NCI-H345 treated with DMSO at 0.1 percent for 48 hours (cell line): ENCODE data around the gene HDHD2.

Experiments used
- DNase-seq: peaks from one replicate; lab custom pipeline; 2025; ENCODE audit not compliant: unreplicated experiment; lab: John Stamatoyannopoulos, UW

The HDHD2 gene

DNA sequence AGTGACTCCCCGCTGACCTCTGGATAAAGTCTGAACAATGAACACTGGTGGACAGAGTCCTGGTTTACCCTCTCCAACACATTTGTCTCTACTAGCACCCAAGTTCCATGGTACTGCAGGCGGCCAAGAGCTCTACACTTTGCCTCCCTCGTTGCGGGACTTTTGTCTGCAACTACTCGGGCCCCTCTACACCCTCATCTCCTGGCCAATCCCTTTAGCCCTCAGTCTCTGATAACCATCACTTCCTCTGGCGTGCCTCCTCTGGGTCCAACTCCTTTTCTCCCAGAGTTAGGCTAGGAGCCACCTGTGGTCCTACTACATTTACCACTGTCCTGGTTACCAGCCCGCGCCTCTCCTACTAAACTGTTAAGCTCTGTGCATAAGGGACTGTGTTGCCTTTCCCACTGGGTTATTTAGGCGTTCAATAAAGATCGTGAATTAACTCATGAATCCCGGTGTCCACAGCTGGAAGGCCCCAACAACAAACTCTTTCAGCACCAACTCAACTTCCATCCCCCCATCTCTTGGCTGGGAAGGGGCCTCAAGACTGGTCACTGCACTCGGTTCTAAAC, 757 bp downstream of the HDHD2 start:
- DNase-seq = no peak

DNA sequence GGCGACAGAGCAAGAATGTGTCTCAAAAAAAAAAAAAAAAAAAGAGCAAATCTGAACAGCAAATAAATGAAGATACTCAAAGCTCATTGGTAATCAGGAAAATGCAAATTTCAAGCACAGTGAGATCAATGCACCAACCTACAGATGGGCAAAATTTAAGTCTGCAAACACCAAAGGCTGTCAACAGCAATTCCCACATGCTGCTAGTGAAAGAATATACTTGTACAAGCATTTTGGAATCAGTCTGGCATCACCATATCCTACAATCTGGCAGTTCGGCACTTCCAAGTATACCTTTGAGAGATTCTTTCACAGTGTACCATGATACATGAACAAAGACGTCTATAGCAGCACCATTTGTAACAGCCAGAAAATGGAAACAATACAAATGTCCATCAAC, 4.1 kb downstream of the HDHD2 start:
- no peak for DNase-seq

DNA sequence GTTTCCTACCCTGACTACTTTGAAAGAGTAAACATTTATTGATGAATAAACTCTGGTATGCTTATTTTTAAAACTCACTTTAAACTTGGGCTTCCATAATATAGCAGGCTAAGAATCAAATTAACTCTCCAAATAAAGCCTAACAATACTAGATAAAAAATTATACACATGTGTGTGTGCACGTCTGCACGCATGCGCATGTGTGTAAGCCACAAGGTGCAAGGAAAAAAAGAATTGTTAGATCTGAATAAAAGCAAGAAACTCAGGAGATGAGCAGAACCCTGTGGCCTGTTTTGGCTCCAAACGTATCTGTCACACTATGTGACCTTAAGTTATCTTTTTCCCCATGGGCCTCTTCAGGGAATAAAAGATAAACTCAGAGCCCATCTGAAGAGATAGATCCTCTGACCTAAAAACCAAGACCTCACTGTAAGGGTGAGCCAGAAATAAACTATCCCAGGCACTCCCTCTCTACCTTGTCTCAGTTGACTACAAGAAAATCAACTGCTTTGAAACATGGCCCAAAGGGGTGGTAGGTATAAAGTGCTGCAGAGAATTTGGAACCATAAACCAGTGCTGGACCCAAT, 6.3 kb downstream of the HDHD2 start:
- DNase-seq = no peak

DNA sequence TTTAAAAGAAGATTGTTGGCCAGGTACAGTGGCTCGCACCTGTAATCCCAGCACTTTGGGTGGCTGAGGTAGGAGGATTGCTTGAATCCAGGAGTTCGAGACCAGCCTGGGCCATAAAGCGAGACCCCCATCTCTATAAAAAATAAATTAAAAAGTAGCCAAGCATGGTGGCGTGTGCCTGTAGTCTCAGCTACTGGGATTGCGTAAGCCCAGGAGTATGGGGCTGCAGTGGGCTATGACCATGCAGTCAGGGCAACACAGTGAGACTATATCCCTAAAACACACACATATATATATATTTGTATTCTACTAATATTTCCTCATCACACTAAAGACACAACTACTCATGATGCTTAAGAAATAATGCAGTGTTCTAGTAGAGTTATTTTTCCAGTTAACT, 7.1 kb downstream of the HDHD2 start:
- no peak for DNase-seq

DNA sequence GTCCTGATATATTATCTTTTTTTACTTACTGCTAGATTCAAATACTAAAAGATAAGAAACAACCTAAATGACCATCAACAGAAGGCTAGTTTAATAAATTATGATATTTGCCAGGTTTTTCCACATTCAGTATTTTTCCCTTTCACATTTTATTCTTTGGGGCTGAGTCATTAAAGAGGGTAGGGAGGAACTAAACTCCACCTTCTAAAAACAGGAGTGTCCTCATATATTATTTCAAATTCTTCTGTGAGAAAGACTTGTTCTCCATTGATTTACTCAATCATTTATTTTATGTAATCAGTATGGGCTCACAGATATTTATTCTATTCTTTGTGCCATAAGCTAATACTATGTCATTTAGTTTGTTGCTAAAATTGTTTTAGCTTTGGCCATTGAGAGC, 9.0 kb downstream of the HDHD2 start:
- DNase-seq = no peak

DNA sequence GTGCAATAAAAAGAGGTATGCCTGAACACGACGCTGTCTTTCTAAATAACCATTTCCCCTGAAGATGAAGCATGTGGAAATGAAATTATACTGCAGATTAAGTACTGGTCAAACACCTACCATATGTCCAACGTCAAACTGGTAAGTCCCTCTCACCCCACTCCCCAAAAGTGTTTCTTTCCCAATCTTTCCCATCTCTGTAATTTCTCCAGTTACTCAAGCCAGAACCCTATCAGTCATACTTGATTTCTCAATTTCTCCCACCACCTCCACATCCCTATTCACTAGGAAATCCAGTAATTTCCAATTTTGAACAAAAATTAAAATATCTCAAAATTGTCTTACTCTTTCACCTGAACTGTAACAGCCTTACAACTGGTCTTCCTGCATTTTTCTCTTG, 29.2 kb downstream of the HDHD2 start:
- DNase-seq = no peak

DNA sequence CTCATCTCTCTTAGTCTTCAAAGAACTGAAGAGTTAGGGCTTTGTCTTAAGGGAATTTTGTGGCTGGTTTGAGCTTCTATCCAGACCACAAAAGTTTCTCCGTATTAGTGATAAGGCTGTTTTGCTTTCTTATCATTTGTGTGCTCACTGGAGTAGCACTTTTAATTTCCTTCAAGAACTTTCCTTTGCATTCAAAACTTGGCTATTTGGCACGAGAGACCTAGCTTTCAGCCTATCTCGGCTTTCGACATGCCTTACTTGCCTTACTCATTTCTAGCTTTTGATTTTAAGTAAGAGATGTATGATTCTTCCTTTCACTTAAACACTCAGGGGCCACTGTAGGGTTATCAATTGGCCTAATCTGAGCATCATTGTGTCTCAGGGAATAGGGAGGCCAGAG, 29.9 kb downstream of the HDHD2 start:
- no peak for DNase-seq

DNA sequence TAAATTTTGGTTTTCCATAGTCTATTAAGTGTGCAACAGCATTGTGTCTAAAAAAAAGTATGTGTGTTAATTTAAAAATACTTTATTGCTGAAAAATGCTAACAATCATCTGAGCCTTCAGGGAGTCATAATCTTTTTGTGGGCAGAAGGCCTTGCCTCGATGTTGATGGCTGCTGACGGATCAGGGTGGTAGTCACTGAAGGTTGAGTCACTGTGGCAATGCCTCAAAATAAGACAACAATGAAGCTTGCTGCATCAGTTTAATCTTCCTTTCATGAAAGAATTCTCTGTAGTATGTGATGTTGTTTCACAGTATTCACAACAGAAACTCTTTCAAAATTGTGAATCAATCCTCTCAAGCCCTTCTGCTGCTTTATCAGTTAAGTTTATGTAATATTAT, 31.3 kb downstream of the HDHD2 start:
- DNase-seq = no peak

DNA sequence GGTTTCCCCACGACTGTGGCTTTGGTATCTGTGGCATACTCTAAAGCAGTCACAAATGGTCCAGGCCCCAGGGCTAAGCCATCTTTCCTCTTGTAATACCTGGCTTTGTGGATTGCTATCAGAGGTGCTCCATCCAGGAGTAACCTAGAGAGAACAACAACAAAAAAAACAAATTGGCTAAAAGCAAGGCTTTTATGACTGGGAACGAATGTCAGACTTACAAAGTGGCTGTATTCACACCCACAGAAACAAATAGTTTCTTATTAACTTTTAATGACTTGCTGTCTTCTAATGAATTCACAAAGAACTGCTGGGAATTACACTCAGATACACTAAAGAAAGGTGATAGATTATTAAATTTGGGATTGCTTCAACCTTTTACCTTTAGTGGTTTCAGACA, 35.1 kb downstream of the HDHD2 start:
- DNase-seq = no peak

DNA sequence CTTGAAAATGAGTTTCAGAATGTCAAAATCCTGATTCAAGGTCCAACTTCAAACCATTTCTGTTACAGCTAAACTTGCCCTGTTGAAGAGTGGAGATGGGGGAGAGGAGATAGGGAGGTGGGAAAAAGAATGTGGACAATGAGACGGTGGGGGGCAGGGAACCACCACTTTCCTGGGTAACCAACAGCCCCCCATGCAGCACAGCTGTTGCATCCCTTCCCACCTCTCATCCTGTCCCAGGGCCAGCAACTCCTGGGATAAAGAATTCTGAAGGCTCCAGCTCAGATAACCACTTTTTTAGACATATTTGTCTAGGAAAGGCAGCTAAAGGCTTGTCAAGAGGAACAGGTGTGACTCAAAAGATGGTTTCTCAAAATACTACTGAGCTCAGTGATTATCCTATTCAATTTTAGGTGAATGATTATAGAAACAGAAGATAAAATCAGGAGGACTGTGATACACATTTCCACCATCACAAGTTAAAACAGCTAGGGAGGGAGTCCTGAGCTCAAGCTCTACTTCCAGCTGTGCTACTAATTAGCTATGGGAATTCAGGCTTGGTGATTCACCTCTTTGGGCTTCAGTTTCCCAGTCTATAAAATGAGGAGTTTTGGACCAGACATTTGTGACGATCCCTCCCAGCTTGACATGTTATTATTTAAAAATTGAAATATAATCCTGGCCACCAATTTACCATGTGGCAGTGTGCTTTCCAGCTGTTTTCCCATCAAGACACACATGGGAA, 36.3 kb downstream of the HDHD2 start:
- DNase-seq = no peak

DNA sequence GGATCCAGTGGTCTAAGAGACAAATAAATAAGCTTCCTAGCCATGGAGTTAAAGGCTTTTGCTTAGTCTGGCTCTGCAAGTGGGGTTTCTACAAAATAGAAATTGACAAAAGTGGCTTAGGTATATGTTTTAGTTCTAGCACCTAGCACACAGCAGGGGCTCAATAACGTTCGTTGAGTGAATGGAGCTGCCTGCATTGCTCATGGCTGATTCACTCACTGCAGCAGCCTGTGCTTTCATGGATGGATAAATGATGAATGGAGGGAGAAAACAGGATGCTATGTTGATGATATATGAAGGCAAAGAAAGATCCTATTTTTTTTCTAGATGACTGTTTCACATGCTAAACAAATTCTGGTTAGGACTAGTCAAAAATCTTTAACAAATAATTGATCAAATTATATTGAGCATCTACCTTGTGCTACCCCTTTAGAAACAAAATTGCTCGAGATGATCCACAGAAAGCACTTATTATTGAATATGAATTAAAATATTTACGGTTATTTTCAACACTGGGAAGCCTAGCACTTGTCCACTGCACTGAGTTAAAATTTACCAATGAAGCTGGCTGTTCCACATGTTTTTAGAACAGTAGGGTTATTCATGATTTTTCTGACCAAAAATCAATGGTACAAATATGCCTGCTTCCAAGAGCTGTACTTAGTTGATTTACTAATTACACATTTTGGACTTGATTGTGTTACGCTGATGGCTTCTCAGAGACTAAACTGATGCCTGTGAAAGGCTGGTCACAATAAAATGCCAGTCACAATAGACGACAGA, 39.6 kb downstream of the HDHD2 start:
- DNase-seq = no peak

DNA sequence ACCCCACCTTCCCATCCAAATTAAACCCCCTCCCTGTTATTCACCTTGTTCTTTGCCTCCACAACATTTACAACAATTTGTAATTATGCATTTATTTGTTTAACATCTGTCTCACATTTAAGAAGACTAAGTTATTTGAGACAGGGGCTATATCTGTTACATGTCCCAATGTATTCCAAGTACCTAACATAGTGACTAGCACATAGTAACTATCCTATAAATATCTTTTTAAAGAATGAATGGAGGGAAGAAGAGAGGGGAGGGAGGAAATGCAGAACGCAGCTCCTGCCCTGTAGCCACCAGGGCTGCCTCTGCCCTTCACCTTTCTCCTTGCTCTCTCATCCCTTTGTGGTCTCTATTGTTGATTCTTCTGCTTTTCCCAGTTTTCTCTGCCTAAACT, 40.6 kb downstream of the HDHD2 start:
- no peak for DNase-seq

DNA sequence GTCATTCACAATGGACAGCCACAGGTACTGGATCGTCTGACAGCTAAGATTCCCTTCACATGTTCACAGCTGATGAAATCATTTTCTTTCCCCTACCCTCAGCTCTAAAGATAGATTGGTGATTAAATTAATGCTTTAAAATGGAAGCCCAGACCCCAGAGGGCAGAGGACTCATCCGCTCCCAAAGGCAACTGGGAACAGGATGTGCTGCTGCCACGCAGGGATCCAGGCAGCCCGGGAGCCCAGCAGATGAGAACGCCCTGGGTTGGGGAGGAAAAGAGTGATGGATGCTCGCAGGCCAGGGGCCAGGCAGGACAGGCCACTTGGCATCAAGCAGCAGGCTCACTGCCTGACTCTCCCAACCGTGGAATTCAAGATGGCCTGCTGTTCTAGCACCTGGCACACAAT, 41.3 kb downstream of the HDHD2 start:
- DNase-seq = no peak

DNA sequence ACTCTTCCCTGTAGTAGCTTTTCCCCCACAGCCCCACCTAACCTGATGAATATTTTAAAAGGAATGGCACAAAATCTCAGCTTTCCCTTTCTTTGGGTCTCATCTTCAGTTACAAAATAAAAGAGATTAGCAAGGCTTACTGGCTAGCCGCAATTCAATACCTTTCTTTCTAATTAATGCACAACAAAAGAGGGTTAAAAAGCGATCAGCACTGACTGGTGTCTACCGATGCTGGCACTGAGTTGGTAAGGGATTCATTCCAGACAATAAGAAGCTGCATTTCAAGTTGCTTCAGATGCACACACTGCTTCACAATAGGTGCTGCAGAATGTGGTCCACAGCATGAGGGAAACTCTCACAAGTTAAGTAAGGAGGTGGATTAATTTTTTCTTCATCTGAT, 41.9 kb downstream of the HDHD2 start:
- no peak for DNase-seq

DNA sequence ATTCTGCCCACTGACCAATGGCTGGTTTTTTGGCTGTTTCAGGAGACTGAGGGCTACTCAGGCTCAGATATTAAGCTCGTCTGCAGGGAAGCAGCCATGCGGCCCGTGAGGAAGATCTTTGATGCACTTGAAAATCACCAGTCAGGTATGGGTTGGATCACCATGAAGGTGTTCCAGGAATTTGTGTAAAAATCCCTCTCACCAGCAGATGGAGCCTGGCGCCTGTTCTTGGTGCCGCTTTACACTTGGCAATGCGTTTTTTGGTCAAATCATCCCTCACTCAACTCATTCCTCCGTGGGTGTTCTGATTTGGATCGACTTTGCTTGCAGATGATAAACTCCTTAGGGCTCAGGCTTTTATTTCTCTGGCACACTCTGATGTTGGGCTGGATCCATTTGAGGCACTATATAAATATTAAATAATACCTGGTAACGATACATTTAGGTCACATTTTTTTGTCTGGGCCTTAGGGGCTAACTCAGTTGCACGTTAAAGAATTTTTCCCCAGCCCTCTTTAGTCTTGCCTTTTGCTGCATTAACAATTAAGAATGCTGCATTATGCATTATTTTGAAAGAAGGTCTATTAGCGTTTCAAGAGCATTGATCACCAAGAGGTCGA, 50.0 kb downstream of the HDHD2 start:
- peak; percentile 37 for DNase-seq

DNA sequence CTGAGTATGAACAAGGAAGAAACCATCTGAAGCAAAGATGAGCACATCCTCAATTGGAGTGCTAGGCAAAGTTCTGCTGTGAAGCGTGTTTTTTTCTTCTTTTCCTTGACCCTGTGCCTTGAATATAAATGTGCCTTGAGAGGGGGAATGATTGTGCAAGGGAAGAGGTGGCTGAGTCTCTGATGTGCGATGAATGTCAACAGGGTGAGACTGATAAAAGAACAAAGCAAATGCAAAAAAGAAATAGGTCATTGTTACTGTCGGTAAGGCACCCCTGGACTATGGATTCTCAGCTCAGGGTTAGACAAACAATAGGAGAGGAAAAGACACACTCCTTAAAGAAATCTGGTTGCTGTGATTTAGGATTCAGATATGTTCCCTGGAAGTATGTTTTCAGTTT, 54.5 kb downstream of the HDHD2 start:
- DNase-seq = no peak

DNA sequence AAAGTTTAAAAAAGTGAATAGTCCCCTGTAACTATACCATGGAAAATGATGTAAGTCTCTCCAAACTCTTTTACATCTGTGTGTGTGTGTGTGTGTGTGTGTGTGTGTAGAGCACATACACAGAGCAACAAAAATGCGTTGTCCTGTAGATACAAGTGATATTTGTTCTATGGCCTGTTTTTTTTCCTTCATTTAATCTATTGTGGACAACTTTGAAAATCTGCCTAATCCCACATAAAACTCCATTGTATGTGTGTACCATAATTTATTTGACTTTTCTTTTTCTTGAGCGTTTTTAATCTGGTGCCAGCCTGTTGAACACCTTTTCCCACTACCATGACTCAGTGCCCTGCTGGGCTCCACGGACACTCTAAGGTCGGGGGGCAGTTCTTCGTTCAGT, 62.6 kb downstream of the HDHD2 start:
- no peak for DNase-seq

DNA sequence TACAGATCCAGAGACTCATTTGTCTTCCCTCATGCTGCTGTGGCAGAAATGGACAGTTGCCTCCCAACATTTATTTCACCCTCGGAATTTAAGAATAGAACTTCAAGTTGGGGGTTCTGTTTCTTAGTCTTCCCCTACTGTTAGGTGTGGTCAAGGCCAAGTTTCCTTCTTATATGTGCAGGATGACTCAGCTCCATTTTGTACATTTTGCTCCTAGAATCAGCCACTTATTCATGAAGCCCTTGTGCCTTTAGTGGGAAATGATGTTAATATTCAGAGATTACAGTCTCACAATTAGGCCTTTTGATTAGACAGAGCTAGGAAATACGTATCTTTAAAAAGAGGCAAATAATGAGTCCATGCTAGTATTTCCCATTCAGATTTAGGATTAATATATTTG, 68.7 kb downstream of the HDHD2 start:
- no peak for DNase-seq

DNA sequence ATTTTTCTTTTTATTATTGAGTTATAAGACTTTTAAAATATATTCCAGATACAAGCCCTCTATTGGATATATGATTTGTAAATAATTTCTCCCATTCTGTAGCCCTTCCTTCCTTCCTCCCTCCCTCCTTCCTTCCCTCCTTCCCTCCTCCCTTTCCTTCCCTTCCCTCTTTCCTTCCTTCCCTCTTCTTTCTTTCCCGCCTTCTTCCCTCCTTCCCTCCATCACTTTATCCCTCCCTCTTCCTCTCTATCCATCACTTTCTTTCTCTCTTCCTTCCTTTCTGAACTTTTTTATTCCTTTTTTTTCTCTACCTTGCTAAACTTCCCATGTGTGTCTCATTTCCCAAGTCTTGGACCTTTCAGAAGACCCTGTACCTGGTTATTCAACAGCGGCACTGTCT, 69.4 kb downstream of the HDHD2 start:
- no peak for DNase-seq

DNA sequence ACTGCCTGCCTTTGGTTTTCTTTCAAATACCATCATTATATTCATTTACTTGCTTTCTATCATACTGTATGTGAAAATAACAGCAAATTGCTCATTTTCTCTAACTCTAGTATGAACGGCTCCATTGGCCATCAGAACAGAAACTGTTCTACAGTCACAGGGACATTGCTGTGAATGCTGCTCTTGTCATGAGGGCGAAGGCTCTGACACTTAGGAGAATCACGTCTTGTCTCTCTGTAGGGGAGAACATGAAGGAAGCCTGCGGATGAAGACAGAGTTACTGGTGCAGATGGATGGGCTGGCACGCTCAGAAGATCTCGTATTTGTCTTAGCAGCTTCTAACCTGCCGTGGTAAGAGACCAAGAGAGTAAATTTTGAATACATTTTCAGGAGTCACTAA, 73.2 kb downstream of the HDHD2 start:
- DNase-seq = no peak

DNA sequence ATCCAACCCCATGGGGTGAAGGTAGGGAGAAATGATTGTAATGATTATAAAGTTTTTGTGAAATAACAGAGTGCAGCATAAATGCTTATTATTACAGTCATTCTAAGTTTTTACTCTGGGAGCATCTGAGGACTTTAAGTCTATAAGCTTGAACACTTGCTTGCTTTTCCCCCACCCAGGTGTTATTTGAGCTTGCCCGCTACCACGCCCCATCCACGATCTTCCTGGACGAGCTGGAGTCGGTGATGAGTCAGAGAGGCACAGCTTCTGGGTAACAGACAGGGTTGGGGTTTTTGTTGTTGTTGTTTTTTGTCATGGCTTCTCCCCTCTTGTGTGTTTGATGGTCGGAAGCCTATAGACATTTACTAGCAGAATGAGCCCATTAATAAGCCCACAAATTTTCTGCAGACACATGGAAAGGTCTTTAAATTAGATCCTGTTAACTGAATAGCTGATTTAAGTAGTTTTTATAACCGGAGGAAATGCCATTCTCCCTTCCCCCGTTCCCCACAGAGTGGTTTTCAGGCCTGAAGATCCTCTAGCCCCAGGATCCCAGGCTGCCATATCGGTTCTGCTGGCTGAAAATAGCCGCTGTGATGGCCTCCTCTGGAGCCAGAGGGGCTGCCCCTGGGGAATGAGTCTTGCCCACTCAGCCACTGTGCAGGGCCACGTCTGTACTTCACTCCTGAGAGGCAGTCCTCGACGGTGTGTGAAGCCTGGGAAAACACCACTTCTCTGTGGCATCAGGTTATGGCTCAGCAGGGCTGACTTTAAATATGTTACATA, 75.0 kb downstream of the HDHD2 start:
- DNase-seq = no peak
